GM19395 (cell line): Measurements from ENCODE around the gene HMGB4.

ENCODE experiments used
- ATAC-seq: cut with Tn5 transposase; IDR thresholded peaks from one replicate; pipeline ENCODE4 v1.9.1; 2021; ENCODE audit warnings: mild to moderate bottlenecking, moderate library complexity; ENCODE audit not compliant: unreplicated experiment

HMGB4 gene

GRCh38 chr1:33863779-33864178 lies at the start of gene HMGB4:
Gene HMGB4 (plus strand): TSS chr1:33864079. CDS start chr1:33864192, 113 bp downstream.
- no peak for ATAC-seq

DNA sequence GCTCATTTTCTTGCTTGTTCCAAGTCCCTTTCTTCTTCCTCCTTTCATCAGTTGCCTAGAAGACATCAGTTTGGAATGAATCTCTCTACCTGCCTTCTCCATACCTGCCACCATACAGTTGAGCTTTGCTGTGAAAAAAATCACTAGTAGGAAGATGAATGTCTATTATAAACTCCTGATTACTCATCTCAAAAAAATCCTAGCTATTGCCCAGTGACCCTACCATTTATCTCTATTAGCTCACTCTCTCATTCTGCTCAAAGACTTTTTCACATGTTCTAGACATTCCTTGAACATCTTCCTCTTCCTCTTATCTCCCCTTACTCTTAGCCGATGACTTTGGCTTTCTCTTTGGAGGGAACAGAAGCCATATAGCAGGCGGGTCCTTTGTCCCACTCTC lies 49.7 kb upstream of the HMGB4 start:
- no peak for ATAC-seq

DNA sequence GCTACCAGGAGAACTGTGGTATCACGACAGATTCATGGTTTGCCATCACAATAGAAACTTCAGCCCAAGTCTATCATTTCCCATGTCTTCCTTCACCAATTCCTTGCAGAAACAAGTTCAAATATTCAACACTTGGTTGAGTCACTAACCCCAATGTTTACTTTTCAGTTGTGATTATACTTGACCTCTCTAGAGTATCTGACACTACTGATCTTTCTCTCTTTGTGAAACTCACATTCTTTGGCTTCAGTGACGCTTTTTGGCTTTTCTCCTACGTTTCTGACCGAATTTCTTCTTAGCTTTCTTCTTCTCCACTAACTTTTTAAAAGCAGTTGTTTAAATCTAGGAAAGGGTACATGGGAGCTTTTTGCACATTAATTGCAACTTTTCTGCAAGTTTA lies 48.8 kb upstream of the HMGB4 start:
- ATAC-seq = no peak

DNA sequence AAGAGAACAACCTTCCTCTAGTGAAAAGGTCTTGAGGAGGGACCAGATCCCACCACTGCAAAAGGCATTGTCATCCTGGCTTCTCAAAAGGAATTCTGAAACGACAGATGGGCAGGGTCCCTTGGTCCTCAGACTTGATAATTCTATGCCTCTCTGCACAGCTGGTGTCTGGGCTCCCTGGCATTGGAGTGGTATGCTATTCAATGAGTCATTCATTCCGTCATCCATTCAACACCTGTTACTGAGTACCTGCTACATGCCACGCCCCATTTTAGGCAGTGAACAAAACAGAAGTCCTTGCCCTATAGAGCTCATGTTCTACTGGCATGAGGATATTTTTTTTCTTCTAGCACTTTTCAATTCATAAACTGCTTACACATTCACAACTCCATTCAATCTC lies 45.8 kb upstream of the HMGB4 start:
- no peak for ATAC-seq

- ATAC-seq = no peak
Observed at GRCh38 chr1:33819290-33819912, 44.5 kb upstream of the HMGB4 start.

GRCh38 chr1:33819913-33820311 lies 44.0 kb upstream of the HMGB4 start:
- ATAC-seq = no peak

DNA sequence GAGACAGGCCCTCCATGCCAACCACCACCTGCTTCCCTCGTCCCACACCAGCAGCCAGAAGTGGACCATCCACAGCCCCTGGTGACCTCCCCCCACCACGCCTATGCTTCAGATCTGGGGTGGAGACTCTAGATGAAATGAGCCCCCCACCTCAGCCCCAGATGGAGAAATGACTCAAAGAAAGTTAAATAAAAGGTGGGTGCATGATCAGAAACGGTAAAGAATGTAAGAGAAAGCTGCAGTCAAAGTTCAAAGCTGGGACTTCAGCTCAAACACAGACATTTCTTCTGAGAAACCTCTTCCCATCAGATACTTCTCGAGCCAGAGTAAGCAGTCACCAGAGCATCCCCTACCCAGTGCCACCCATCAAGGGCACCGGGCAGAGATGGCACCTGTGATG lies 43.1 kb upstream of the HMGB4 start:
- ATAC-seq = no peak

DNA sequence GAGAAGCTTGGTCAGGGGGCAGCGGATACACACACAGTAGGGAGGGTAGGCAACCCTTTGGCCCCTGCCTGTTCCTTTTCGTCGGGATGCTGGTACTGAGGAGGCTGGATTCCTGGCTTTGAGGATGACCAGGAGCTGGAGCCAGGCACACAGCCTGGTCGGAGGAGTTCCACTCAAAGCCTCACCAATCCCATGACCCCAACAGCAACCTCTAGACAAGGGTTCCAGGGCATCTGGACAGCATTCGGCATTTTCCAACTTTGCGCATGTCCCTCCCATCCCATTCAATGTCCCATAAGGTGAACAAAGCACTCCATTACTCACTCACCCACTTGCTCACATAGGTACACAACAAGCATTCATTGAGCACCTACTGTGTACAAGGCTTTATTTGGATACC lies 42.6 kb upstream of the HMGB4 start:
- ATAC-seq = no peak

- ATAC-seq = no peak
Observed at GRCh38 chr1:33822396-33822795, 41.5 kb upstream of the HMGB4 start.

DNA sequence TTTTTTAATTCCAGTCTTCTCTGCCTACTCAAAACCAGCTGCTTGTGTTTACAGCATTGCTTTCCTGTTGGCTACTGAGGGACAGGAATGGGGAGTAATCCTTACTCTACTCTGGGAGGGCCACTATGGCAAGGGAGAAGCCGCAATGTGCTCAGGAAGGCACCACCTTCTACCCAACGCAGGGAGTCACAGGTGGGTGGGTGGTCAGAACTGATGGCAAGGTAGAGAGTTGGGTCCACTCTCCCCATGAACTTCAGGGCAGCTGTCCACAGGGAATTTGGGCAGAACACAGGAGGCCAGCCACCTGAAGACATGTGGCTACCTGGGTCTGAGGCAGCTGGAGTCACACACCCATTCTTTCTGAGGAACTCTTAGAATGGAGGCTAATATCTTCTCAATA lies 40.5 kb upstream of the HMGB4 start:
- no peak for ATAC-seq

DNA sequence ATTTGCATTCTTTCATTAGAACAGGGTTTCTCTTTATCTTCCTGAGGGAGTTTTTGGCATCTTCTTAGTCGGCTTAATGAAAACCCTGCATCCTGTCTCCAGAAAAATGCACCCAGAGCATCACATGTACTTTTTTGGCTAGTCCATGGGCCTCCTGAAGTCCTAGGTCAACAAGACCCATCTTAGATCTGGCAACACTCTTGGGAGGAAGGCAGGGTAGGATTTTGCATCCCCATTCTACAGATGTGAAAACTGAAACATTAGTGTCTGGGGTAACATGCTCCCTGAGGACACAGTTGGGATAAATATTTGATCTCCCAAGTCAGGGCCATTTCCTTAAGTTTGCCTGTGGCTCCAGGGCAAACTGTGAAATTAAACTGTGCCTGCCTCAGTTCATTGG lies 40.0 kb upstream of the HMGB4 start:
- no peak for ATAC-seq

DNA sequence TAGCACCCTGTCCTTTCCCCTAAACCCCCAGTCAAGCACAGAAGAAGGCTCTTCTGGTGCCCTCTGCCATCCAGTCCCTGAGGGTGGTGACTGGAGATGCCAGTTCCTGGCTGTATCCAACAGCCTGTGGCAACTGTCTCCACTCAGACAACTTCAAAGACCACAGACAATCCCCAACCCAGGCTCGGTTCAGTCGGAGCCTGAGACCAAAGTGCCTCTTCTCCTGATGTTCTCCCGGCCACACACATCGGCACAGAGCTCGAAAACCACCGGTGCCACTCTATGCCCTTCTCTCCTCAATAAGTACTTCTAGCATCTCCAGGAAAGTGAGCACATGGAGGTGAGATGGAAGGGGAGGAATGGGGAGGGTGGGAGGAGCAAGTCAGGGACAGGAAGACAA lies 39.6 kb upstream of the HMGB4 start:
- no peak for ATAC-seq

GRCh38 chr1:33824971-33825370 lies 38.9 kb upstream of the HMGB4 start:
- ATAC-seq = no peak

DNA sequence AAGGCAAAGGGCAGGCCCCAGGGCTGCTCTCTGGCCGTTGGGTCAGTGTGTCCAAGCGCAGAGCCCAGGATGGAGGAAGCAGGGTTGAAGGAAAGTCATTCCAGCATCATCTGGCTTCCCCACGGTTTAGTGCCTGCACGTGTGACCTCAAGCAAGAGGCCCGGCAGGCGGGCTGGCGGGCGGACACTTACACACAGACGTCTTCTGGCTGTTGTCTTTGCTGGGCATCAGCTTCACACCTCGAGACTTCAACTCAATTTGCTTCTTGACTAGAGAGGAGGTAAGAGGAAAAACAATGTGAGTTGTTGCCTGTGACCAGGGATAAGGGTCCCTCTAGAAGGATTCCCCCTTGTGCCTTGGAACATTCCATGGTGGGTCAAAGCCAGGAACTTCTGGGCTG lies 38.4 kb upstream of the HMGB4 start:
- ATAC-seq = no peak

DNA sequence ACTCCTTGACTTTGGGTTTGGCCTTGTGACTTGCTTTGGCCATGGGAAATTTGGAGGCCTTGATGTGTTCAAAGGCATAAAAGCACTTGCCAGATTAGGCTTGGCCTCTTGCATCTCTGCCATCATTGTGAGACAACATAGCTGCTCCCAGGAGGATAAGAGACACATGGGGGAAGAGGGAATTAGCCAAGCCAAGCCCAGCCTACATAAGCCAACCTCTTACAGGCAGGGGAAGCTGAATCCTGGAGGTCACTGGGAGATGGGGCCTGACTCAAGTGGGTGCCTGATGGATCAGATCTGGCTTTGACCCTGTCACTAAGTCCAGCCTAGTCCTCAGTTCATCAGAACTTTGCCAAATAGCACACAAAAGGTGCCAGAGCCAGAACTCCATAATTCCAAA lies 37.6 kb upstream of the HMGB4 start:
- ATAC-seq = no peak

GRCh38 chr1:33826711-33827110 lies 37.2 kb upstream of the HMGB4 start:
- no peak for ATAC-seq

GRCh38 chr1:33828059-33828458 lies 35.8 kb upstream of the HMGB4 start:
- ATAC-seq = no peak

- no peak for ATAC-seq
Observed at GRCh38 chr1:33828654-33829053, 35.2 kb upstream of the HMGB4 start.

DNA sequence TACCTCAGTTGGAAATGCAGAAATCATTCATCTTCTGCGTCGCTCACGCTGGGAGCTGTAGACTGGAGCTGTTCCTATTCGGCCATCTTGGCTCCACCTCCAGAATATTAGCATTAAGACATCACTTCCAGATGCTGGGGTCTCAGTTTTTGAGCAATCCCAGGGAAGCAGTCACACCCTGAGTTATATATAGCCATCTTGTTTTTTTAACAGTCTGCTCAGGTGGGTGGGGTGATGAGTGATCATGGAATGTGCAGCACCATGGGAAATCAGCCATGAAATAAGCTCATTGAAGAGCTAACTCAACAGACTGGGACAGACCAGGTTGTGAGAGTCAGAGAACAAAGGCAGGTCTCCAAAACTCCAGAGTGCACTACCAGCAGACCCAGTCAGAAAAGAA lies 27.0 kb upstream of the HMGB4 start:
- ATAC-seq = no peak

- ATAC-seq = no peak
Observed at GRCh38 chr1:33837635-33838034, 26.2 kb upstream of the HMGB4 start.

DNA sequence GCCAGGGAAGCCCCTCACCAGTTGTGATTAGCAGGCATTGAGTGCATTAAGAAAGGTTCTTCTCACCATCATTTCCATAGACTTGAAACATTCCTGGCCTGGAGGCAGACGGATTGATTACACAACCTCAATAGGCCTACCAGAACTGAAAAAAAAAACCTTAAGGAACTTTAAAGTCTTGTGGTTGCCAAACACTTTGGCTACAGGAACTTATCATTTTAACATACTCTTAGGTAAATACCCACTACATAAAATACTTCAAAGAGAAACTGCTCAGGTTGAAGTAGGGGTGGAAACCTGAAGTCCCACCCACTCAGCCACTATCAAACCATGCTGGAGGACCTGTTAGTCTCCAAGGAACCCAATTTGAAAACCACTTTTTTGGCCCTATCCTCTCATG lies 22.4 kb upstream of the HMGB4 start:
- ATAC-seq = no peak

GRCh38 chr1:33842348-33842747 lies 21.5 kb upstream of the HMGB4 start:
- ATAC-seq = no peak

DNA sequence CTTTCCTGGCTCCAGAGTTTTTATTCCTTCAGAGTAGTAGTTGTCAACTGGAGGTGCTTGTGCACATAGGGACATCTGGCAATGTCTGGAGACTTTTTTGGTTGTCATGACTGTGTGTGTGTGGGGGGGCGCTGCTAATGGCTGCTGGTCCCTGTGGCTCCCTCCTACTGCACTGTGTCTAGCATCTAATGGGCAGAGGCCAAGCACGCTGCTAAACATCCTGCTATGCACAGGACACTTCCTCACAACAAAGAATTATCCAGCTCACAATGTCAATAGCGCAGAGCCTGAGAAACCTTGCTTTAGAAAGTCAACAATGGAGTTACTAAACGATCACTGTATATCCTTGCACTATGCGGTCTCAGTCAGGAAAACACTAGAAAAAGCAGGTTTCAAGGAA lies 19.7 kb upstream of the HMGB4 start:
- no peak for ATAC-seq

- no peak for ATAC-seq
Observed at GRCh38 chr1:33846861-33847260, 17.0 kb upstream of the HMGB4 start.
